ENCODE data around the gene VPS9D1.
A peak's percentile ranks its signal among the peaks of the same experiment; 100 is the strongest.
"Not testable (repeated sequence)": the region's sequence is repeated elsewhere in the genome, so short reads cannot be mapped to it uniquely, and the experiment has no call there.

Gene VPS9D1

GRCh38 chr16:89704281-89704680, 16.4 kb downstream of the VPS9D1 start:
- no peak overlapping the region for H3K4me3 ChIP-seq (replicated peaks; ENCODE audit: low read depth, low read length)
- peak; percentile 1 for TF ChIP-seq CTCF (IDR thresholded peaks at IDR 0.05; ENCODE audit: low read length, missing control alignments)
- no peak for DNase-seq (ENCODE audit: low read depth)

- DNase-seq (ENCODE audit: low read depth) = peak; percentile 77
- no peak for TF ChIP-seq CTCF (IDR thresholded peaks at IDR 0.05; ENCODE audit: low read length, missing control alignments)
- peak within 1 kb of the TSS; percentile 74 for H3K4me3 ChIP-seq (replicated peaks; ENCODE audit: low read depth, low read length)
Measured at GRCh38 chr16:89701425-89702406, 19.0 kb downstream of the VPS9D1 start, which contains the start of gene SPATA2L. SPATA2L (minus strand) TSS chr16:89701705; CDS start chr16:89701232, 473 bp downstream.

GRCh38 chr16:89700649-89701424, 19.9 kb downstream of the VPS9D1 start:
- peak overlapping the region; percentile 74 for H3K4me3 ChIP-seq (replicated peaks; ENCODE audit: low read depth, low read length)
- DNase-seq (ENCODE audit: low read depth) = peak; percentile 32
- TF ChIP-seq CTCF (IDR thresholded peaks at IDR 0.05; ENCODE audit: low read length, missing control alignments) = no peak

GRCh38 chr16:89700100-89700648, 20.5 kb downstream of the VPS9D1 start:
- DNase-seq (ENCODE audit: low read depth) = peak; percentile 98
- H3K4me3 ChIP-seq (replicated peaks; ENCODE audit: low read depth, low read length) = peak overlapping the region; percentile 74
- peak; percentile 49 for TF ChIP-seq CTCF (IDR thresholded peaks at IDR 0.05; ENCODE audit: low read length, missing control alignments)

GRCh38 chr16:89699629-89700099, 21.0 kb downstream of the VPS9D1 start:
- peak overlapping the region; percentile 22 for H3K4me3 ChIP-seq (replicated peaks; ENCODE audit: low read depth, low read length)
- DNase-seq (ENCODE audit: low read depth) = not testable (repeated sequence)

- DNase-seq (ENCODE audit: low read depth) = not testable (repeated sequence)
Measured at GRCh38 chr16:89698717-89699116, 22.0 kb downstream of the VPS9D1 start.

GRCh38 chr16:89697616-89698331, 22.9 kb downstream of the VPS9D1 start:
- no peak for DNase-seq (ENCODE audit: low read depth)
- no peak overlapping the region for H3K4me3 ChIP-seq (replicated peaks; ENCODE audit: low read depth, low read length)
- no peak for TF ChIP-seq CTCF (IDR thresholded peaks at IDR 0.05; ENCODE audit: low read length, missing control alignments)

More at GRCh38 chr16:89698717-89699116, 22.0 kb downstream of the VPS9D1 start:
- not testable (repeated sequence) for H3K4me3 ChIP-seq (replicated peaks; ENCODE audit: low read depth, low read length)
